Keratinocyte (primary cell): Measurements from ENCODE around the gene CCDC12. TPM values are rescaled to one million over a fixed set of nuclear protein-coding genes. Genes with fewer than 3 reads are reported as not detected.
A peak's percentile ranks its signal among the peaks of the same experiment; 100 is the strongest.

Source experiments
- DNase-seq: peaks from one replicate; pipeline ENCODE4 v3.0.0-alpha.2; 2011; ENCODE audit warnings: low read depth, missing footprints, low spot score
- FAIRE-seq: peaks from 2 replicates; lab custom pipeline; 2011; peaks lifted over from hg19 to GRCh38; lab: Jason Lieb, UNC
- H2AFZ ChIP-seq: 2 replicates; pipeline ENCODE4 v1.6.0; 2012; ENCODE audit warnings: low read length, control low read depth, inconsistent platforms; ENCODE audit not compliant: control insufficient read depth
- H3K27ac ChIP-seq: 2 replicates; pipeline ENCODE4 v1.5.1; 2011; ENCODE audit warnings: low read length; ENCODE audit not compliant: control insufficient read depth, insufficient read depth
- H3K27me3 ChIP-seq: 3 replicates; pipeline ENCODE4 v1.6.0; 2011; ENCODE audit warnings: low read length; ENCODE audit not compliant: control insufficient read depth, insufficient read depth; ENCODE audit errors: extremely low read depth
- H3K36me3 ChIP-seq, 2 experiments: 2 replicates in 1 of 2; 3 replicates in 1 of 2; pipeline ENCODE4 v1.5.1; 2011; ENCODE audit warnings: low read length in 2 of 2, mild to moderate bottlenecking in 1 of 2; ENCODE audit not compliant: control insufficient read depth in 2 of 2, insufficient read depth in 2 of 2; ENCODE audit errors: extremely low read depth in 1 of 2
- H3K4me1 ChIP-seq: 3 replicates; pipeline ENCODE4 v1.5.1; 2011; ENCODE audit warnings: low read length; ENCODE audit not compliant: control insufficient read depth, insufficient read depth; ENCODE audit errors: extremely low read depth
- H3K4me2 ChIP-seq: 3 replicates; pipeline ENCODE4 v1.6.0; 2011; ENCODE audit warnings: low read depth, low read length; ENCODE audit not compliant: control insufficient read depth, insufficient read depth; ENCODE audit errors: extremely low read depth
- H3K4me3 ChIP-seq, 3 experiments: fragments of 200-600 bp in 1 of 3; sonication (generic) in 1 of 3; 2 replicates in 2 of 3; 3 replicates in 1 of 3; pipeline ENCODE4 v1.5.1; 2011 to 2016; ENCODE audit warnings: low read length in 3 of 3, mild to moderate bottlenecking in 3 of 3, control low read depth in 2 of 3, inconsistent platforms in 1 of 3, low read depth in 1 of 3, mixed read lengths in 1 of 3, mixed run types in 1 of 3, moderate library complexity in 1 of 3; ENCODE audit not compliant: control insufficient read depth in 2 of 3, insufficient read depth in 2 of 3; ENCODE audit errors: extremely low read depth in 1 of 3
- H3K79me2 ChIP-seq: 2 replicates; pipeline ENCODE4 v1.6.0; 2012; ENCODE audit warnings: low read length; ENCODE audit not compliant: control insufficient read depth, insufficient read depth
- H3K9ac ChIP-seq: 3 replicates; pipeline ENCODE4 v1.6.0; 2011; ENCODE audit warnings: low read length; ENCODE audit not compliant: control insufficient read depth, insufficient read depth; ENCODE audit errors: extremely low read depth
- H3K9me1 ChIP-seq: 3 replicates; pipeline ENCODE4 v1.6.0; 2011; ENCODE audit warnings: low read length; ENCODE audit not compliant: control insufficient read depth, insufficient read depth; ENCODE audit errors: extremely low read depth
- H3K9me3 ChIP-seq: 2 replicates; pipeline ENCODE4 v1.5.1; 2012; ENCODE audit warnings: low read depth, low read length; ENCODE audit not compliant: control insufficient read depth
- H4K20me1 ChIP-seq: 3 replicates; pipeline ENCODE4 v1.6.0; 2011; ENCODE audit warnings: low read length; ENCODE audit not compliant: control insufficient read depth, insufficient read depth; ENCODE audit errors: extremely low read depth
- CTCF ChIP-seq, 3 experiments: IDR thresholded peaks in 1 of 3; conservative IDR thresholded peaks in 1 of 3; optimal IDR thresholded peaks in 1 of 3; 2 replicates in 2 of 3; 3 replicates in 1 of 3; pipeline versions ENCODE3 to v1.5.1; 2011; ENCODE audit warnings: low read length in 3 of 3, mild to moderate bottlenecking in 3 of 3, moderate library complexity in 2 of 3, control low read depth in 1 of 3, inconsistent platforms in 1 of 3; ENCODE audit not compliant: insufficient read depth in 2 of 3; ENCODE audit errors: extremely low read depth in 1 of 3
- EZH2 ChIP-seq: IDR thresholded peaks from one replicate; pipeline ENCODE4 v1.6.1; 2012; ENCODE audit warnings: inconsistent platforms, mild to moderate bottlenecking, low read length, moderate library complexity
- dilution Hi-C: fragments of 300-500 bp; cut with MboI; formaldehyde crosslinking; loops from one replicate; pipeline ENCODE4 v1.7.0; 2020; ENCODE audit warnings: low sequenced_read_pairs; ENCODE audit not compliant: extremely low pct_ligation_motif_present
- polyA plus RNA-seq, 5 experiments: library from polyadenylated mRNA; depleted of rRNA in 3 of 5; stranded (reverse) in 3 of 5; stranded (forward) in 1 of 5; unstranded in 1 of 5; fragments of >200 nt; gene quantifications; 1 replicate in 1 of 5; 2 replicates in 3 of 5; 3 replicates in 1 of 5; pipeline versions ENCODE4 v1.2.1 to v1.2.3, GENCODE V29; 2011 to 2012; ENCODE audit warnings: missing spikeins in 2 of 5, low read depth in 1 of 5, low replicate concordance in 1 of 5

Gene CCDC12
- polyA plus RNA-seq, 1 donor (not counting 4 experiments of a cell fraction or from before 2014, with no cell fraction given): 27.5 TPM

- TF ChIP-seq CTCF (optimal IDR thresholded peaks at IDR 0.05 in 1 of 3, IDR thresholded peaks at IDR 0.05 in 1 of 3, conservative IDR thresholded peaks at IDR 0.05 in 1 of 3; ENCODE audit: extremely low read depth in 1 of 3, insufficient read depth in 2 of 3, low read length in 3 of 3) (no peak), EZH2 (no peak)
- DNase-seq (no peak), FAIRE-seq (peak; percentile 20)
- Histone ChIP-seq H3K9me1 (peaks cover 8% of the 10 kb centered on the region), H2AFZ (no peak overlapping the region), H3K27me3 (no peaks in the 10 kb centered on the region), H3K79me2 (peaks cover 60% of the 10 kb centered on the region), H4K20me1 (no peaks in the 10 kb centered on the region), H3K36me3 (peaks cover 21 to 41% of the 10 kb centered on the region in 2 experiments), H3K9ac (peak overlapping the region; percentile 11), H3K9me3 (no peaks in the 10 kb centered on the region), H3K4me1 (peaks cover 53% of the 10 kb centered on the region), H3K4me2 (peak overlapping the region; percentile 86), H3K27ac (peak overlapping the region; percentile 97), H3K4me3 (no peak overlapping the region)
- dilution Hi-C loops: no loop called here
Measured at GRCh38 chr3:46935989-46936558, 40.5 kb downstream of the CCDC12 start.

DNA sequence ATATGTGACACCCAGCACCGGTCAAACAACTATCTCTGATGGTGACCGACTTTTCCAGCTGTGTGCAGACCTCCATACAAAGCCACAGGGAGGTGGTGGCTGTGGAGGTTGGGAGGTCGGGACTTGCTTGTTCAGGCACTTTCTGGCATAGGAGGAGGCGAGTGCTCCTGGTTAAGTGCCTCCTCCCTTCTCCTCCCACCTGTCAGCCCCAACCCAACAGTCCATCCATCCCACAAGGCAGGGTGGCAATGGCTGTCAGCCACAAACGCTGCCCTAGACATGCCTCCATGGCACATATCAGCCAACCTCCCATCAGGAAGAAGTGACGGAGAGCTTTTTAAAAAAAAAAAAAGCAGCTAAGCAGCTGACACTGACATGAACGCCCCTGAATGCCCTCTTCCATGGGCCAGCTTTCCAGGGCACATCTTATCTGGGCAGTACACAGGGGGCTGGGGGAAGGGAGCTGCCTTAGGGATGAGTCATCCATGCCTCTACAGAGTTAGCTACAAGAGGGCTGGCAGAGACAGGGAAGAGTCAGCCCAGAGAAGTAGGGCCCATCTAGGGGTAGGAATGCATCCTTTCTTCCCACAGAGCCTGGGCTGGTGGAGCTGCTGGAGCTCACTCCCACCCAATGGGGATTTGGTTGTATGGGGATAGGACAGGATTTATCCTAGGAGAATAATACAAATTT lies 41.2 kb downstream of the CCDC12 start:
- H3K4me3 ChIP-seq: peak overlapping the region in 1 of 3 experiments; percentile 39
- peak overlapping the region; percentile 97 for H3K27ac ChIP-seq
- peak overlapping the region; percentile 86 for H3K4me2 ChIP-seq
- no peak for TF ChIP-seq EZH2
- TF ChIP-seq CTCF (optimal IDR thresholded peaks at IDR 0.05 in 1 of 3, IDR thresholded peaks at IDR 0.05 in 1 of 3, conservative IDR thresholded peaks at IDR 0.05 in 1 of 3; ENCODE audit: extremely low read depth in 1 of 3, insufficient read depth in 2 of 3, low read length in 3 of 3): peak in 2 of 3 experiments; percentile 88 to 93
- FAIRE-seq: peak; percentile 86
- peaks cover 9% of the 10 kb centered on the region for H3K9me1 ChIP-seq
- H2AFZ ChIP-seq: no peak overlapping the region
- dilution Hi-C loops: no loop called here
- DNase-seq: peak; percentile 93
- H3K4me1 ChIP-seq: peaks cover 53% of the 10 kb centered on the region
- peaks cover 62% of the 10 kb centered on the region for H3K79me2 ChIP-seq
- peaks cover 16 to 46% of the 10 kb centered on the region in 2 experiments for H3K36me3 ChIP-seq
- H3K9ac ChIP-seq: peak overlapping the region; percentile 84
- no peaks in the 10 kb centered on the region for H3K9me3 ChIP-seq
- H3K27me3 ChIP-seq: no peaks in the 10 kb centered on the region
- H4K20me1 ChIP-seq: no peaks in the 10 kb centered on the region
